T-helper 17 cell (primary cell): ENCODE results near the gene MARS1. TPM values are rescaled to one million over a fixed set of nuclear protein-coding genes. Genes with fewer than 3 reads are reported as not detected.

Experiments used
- ATAC-seq: fragments of 150-1000 bp; cut with Tn5 transposase; 2 replicates; pipeline ENCODE4 v1.10.0; 2021; ENCODE audit warnings: mild to moderate bottlenecking, moderate library complexity
- DNase-seq, 3 donors: peaks; one replicate each; pipeline versions ENCODE4 v3.0.0 to v3.0.0-alpha.2; 2020 to 2021
- H3K9me3 ChIP-seq: one replicate; pipeline ENCODE4 v1.7.0; 2013; ENCODE audit warnings: low read length, mild to moderate bottlenecking; ENCODE audit not compliant: control insufficient read depth, poor library complexity, severe bottlenecking
- H3K27ac Mint-ChIP-seq: one replicate; pipeline ENCODE4 v1.8.0; 2022; ENCODE audit warnings: mild to moderate bottlenecking, moderate library complexity, mixed read lengths
- H3K27me3 Mint-ChIP-seq: one replicate; pipeline ENCODE4 v1.8.0; 2022; ENCODE audit warnings: mixed read lengths
- H3K36me3 Mint-ChIP-seq: one replicate; pipeline ENCODE4 v1.8.0; 2022; ENCODE audit warnings: low read depth, mixed read lengths
- H3K4me1 Mint-ChIP-seq: one replicate; pipeline ENCODE4 v1.8.0; 2022; ENCODE audit warnings: mild to moderate bottlenecking, mixed read lengths
- H3K4me3 Mint-ChIP-seq: one replicate; pipeline ENCODE4 v1.8.0; 2022; ENCODE audit warnings: mild to moderate bottlenecking, moderate library complexity, mixed read lengths
- total RNA-seq, 4 donors: library from RNA in 2 of 4; stranded (reverse) in 2 of 4; gene quantifications; one replicate each; pipeline ENCODE4 v1.2.3 and lab custom pipeline; 2022 to 2026

MARS1 gene
- total RNA-seq, 2 donors from 2014 or later, result 175 to 180 TPM

DNA sequence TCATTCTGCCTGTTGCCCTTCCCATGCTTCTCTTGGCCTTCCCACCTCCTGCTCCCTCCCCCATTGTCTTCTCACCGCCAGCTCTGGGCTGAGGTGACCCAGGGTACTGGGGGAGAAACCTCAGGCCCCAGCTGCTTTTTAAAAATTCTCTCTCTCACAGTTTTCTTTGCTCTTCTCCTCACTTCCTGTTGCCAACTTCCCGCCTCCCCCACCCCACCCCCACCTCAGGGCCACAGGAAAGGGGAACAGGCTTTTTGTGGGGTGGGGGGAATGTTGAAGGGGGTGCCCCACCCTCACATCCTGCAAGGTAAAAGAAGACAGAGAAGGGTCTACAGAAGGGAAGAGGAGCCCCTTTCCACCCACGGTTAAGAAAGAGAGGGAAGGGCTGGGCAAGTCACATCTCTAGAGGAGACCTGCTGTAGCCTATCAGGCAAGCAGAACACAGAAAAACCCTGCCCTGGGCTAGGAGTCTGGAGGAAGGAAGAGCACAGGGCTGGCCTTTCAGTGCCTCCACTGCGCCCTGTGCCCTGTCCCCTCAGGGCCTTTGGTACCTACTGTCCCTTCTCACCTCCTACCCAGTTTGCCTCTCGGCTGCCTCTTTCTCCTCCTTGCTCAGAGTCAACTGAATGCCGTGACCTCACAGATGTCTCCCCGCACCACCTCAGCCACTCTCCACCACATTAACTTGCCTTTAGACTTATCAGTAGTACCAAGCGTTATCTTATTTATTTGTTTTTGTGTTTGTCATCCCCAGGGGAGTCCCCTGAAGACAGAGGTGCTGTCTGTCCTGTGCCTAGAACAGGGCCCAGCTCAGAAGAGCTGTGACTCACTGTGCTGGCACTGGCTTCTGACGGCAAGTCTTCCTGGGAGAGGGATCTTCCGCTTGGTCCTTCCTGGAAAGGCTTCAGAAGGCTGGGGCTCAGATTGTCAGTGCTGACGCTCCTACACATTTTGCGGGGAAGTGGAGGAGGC lies 9.9 kb upstream of the MARS1 start:
- H3K9me3 ChIP-seq, result no peaks in the 10 kb centered on the region
- Mint-ChIP-seq H3K27me3 (no peaks in the 10 kb centered on the region), H3K36me3 (peaks cover 16% of the 10 kb centered on the region), H3K4me1 (peaks cover 67% of the 10 kb centered on the region), H3K4me3 (peak overlapping the region; percentile 98), H3K27ac (peak overlapping the region; percentile 100)
- peak; percentile 70 for ATAC-seq
- DNase-seq, result peak in 2 of 3 donors; percentile 32 to 65

DNA sequence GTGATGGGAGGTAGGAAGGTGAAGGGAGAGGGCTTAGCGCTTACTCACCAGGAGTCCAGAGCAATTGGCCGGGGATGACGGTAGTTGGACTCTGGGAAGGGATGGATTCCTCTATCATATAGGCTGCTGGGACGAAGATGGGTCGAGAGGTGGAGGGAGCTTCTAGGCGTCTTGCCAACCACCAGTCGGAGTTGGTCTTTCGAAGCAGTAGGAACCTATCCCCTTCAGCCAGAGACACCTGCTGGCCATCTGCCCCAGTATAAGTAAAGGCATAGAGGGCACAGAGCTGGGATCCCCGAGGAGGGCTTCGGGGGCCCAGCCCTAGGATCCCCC lies 8.9 kb upstream of the MARS1 start:
- H3K4me1 Mint-ChIP-seq, result peaks cover 68% of the 10 kb centered on the region
- peaks cover 11% of the 10 kb centered on the region for H3K36me3 Mint-ChIP-seq

DNA sequence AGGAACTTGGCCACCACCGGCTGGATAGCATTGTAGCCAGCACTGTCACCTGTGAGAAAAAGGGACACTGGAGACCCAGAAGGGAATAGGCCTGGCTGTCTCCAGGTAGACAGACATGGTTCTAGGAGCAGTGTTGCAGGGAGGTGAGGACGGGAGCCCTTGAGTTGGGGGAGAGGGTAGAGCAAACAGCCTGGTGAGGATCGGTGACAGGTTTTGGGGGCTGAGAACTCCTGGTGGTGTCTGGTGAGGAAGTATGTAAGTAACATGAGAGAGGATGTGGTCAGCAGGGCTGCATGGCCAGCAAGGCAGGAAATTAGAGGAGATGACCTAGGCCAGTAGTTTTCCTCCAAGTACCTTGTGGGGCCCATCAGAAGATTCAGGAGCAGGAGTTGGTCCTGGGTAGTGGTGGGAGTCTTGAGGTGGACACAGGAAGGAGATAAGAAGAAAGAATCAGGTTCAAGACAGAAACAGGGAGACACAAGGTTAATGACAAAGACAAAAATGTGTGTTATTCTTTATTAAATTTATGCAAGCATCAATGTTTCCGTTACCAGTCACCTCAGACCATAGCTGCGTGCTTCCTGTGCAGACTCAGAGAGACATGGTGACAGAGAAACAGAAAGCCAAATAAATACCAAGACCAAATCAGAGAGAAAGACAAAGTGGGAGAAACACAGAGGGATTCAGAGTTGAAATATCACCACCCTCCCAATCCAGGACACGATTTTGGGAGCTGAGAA lies 8.3 kb upstream of the MARS1 start, which contains the start of gene ARHGAP9:
ARHGAP9 (minus strand) TSS at position 491 of the 740 bp plus-strand sequence; CDS start at position 31, 460 bp downstream.
- Mint-ChIP-seq H3K4me3 (peak within 1 kb of the TSS; percentile 98), H3K36me3 (peaks cover 5% of the 10 kb centered on the region), H3K4me1 (peaks cover 62% of the 10 kb centered on the region), H3K27ac (peak within 1 kb of the TSS; percentile 100), H3K27me3 (no peaks in the 10 kb centered on the region)
- no peaks in the 10 kb centered on the region for H3K9me3 ChIP-seq
- DNase-seq (peak in 2 of 3 donors; percentile 40 to 47), ATAC-seq (peak; percentile 69)

More for the DNA sequence above, 8.9 kb upstream of the MARS1 start:
- H3K27ac Mint-ChIP-seq, result peak overlapping the region; percentile 100
- ATAC-seq (no peak), DNase-seq (no peak)
- H3K27me3 Mint-ChIP-seq, result no peaks in the 10 kb centered on the region
- H3K9me3 ChIP-seq, result no peaks in the 10 kb centered on the region
- H3K4me3 Mint-ChIP-seq, result peak overlapping the region; percentile 98

DNA sequence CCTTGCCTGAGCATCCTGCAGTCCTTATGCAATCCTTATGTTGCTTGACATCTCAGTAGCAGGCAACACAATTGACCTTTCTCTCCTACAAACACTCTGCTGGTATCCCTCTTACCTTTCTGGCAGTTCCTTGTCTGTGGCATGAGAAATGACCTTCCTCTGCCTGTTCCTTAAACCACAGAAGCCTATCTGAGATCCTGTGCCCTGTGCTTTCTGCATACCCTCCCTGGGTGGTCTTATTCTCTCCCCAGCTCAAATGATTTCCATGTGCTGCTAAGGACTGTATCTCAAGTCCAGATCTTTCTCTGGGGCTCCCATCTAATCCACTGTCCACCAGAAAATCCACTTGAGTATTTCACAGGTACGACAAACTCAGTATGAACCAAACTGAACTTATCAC lies 6.2 kb upstream of the MARS1 start:
- DNase-seq (no peak), ATAC-seq (no peak)
- no peaks in the 10 kb centered on the region for H3K27me3 Mint-ChIP-seq
- H3K4me3 Mint-ChIP-seq, result no peak overlapping the region
- peaks cover 52% of the 10 kb centered on the region for H3K4me1 Mint-ChIP-seq
- peaks cover 3% of the 10 kb centered on the region for H3K36me3 Mint-ChIP-seq
- H3K27ac Mint-ChIP-seq, result peak overlapping the region; percentile 100
- no peaks in the 10 kb centered on the region for H3K9me3 ChIP-seq

DNA sequence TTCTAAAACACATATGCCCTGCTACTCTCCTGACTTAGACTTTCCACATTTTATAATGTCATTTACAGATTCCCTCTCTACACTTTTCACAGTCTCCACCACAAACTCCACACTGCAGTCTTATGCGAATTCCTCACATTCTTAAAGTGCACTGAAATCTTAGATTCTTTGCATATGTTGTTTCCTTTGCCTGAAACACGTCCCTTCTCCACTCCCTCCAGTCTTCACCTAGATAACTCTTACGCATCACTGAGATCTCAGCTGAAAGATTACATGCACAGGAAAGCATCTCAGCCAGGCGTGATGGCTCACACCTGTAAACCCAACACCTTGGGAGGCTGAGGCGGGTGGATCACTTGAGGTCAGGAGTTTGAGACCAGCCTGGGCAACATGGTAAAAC lies 4.4 kb upstream of the MARS1 start:
- peak overlapping the region; percentile 100 for H3K27ac Mint-ChIP-seq
- DNase-seq (no peak), ATAC-seq (no peak)
- no peaks in the 10 kb centered on the region for H3K27me3 Mint-ChIP-seq
- peaks cover 42% of the 10 kb centered on the region for H3K4me1 Mint-ChIP-seq
- H3K9me3 ChIP-seq, result no peaks in the 10 kb centered on the region
- H3K4me3 Mint-ChIP-seq, result no peak overlapping the region
- H3K36me3 Mint-ChIP-seq, result peaks cover 2% of the 10 kb centered on the region

DNA sequence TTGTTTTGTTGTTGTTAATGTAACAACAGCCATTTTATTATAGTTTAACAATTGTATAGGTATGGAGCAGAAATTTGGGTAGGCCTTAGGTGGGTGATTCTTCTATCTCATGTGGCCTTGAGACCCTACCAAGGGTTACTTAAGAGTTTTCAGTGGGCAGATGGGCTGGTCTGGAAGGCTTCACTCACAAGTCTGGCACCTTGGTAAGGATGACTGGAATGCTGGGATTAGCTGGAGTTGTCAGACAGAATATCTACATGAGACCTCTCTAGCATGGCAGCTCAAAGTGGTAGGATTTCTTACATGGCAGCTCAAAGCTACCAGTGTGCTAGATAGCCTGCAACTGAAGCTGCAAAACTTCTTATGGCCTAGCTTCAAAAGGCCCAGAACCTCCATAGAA lies 2.2 kb upstream of the MARS1 start:
- ATAC-seq (no peak), DNase-seq (no peak)
- H3K9me3 ChIP-seq, result no peaks in the 10 kb centered on the region
- Mint-ChIP-seq H3K4me1 (peaks cover 32% of the 10 kb centered on the region), H3K27me3 (no peaks in the 10 kb centered on the region), H3K4me3 (no peak overlapping the region), H3K36me3 (peaks cover 2% of the 10 kb centered on the region), H3K27ac (no peak overlapping the region)

DNA sequence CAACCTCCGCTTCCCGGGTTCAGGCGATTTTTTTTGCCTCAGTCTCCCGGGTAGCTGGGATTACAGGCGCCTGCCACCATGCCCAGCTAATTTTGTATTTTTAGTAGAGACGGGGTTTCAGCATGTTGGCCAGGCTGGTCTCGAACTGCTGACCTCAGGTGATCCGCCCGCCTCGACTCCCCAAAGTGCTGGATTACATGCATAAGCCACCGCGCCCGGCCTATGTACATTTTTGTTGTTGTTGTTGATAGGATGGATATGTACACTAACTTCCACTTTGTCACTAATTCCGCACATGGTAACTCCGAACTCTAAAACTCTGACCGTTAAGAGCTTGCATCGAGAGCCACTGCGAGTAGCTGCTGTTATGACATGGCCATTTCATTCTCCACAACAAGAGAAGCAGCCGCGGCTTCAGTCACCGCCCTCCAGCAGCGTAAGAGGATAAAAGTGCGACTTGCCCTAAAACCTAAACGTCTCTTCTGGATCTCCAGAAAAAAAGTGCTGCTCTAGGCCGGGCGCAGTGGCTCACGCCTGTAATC lies 742 bp upstream of the MARS1 start:
- no peak for DNase-seq
- H3K9me3 ChIP-seq, result no peaks in the 10 kb centered on the region
- Mint-ChIP-seq H3K27ac (peak overlapping the region; percentile 97), H3K36me3 (peaks cover 8% of the 10 kb centered on the region), H3K4me3 (no peak overlapping the region), H3K27me3 (no peaks in the 10 kb centered on the region), H3K4me1 (peaks cover 28% of the 10 kb centered on the region)
- no peak for ATAC-seq

DNA sequence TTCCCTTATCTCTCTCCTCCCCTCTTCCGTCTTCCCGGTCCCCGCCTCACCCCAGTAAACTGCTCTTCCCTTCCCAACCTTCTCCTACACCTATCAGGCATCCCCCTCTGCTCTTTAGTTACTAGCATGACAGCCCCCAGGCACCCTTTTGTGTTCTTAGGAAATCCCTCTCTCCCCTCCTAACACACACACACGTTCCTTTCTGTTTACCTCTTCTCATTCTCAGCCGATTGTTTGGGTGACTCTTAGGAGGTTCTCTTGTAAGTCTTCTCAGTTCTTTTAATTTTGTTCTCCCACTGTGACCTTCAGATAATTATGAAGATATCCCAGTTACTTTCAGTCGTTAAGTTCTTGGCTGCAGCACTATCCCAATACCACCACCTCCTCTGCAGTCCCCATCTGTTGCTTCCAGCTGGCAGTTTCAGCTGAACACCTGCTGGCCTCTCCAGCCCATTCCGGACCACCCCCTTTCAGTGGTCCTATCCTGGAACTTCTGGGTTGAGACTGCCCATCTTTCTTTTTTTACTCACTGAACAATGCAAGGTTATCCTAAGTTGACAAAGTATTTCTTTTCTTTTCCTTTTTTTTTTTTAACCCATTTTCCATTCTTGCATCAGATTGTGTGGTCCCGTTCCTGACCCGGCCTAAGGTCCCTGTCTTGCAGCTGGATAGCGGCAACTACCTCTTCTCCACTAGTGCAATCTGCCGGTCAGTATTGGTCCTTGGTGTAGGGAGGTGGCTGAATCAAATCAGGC lies 711 bp downstream of the MARS1 start:
- H3K9me3 ChIP-seq, result no peaks in the 10 kb centered on the region
- H3K27ac Mint-ChIP-seq, result peak overlapping the region; percentile 97
- H3K4me1 Mint-ChIP-seq, result peaks cover 27% of the 10 kb centered on the region
- H3K4me3 Mint-ChIP-seq, result peak overlapping the region; percentile 98
- no peak for ATAC-seq
- H3K27me3 Mint-ChIP-seq, result no peaks in the 10 kb centered on the region
- H3K36me3 Mint-ChIP-seq, result peaks cover 8% of the 10 kb centered on the region
- no peak for DNase-seq

DNA sequence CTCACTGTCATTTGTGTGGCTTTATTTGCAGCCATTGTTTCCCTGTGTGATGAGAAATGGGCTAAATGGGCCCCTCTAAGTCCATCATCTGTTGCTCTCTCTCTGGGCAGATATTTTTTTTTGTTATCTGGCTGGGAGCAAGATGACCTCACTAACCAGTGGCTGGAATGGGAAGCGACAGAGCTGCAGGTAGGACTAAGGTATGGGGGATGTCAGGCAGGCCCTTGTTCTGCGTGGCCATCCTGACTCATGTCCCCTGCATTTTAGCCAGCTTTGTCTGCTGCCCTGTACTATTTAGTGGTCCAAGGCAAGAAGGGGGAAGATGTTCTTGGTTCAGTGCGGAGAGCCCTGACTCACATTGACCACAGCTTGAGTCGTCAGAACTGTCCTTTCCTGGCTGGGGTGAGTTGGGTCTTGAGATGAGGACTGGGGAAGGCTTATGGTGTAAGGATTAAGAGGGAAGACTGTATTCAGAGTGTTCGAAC lies 1.3 kb downstream of the MARS1 start:
- peaks cover 8% of the 10 kb centered on the region for H3K36me3 Mint-ChIP-seq
- peak overlapping the region; percentile 97 for H3K27ac Mint-ChIP-seq
- no peaks in the 10 kb centered on the region for H3K9me3 ChIP-seq
- peak overlapping the region; percentile 98 for H3K4me3 Mint-ChIP-seq
- no peaks in the 10 kb centered on the region for H3K27me3 Mint-ChIP-seq
- no peak for DNase-seq
- H3K4me1 Mint-ChIP-seq, result peaks cover 26% of the 10 kb centered on the region
- no peak for ATAC-seq

DNA sequence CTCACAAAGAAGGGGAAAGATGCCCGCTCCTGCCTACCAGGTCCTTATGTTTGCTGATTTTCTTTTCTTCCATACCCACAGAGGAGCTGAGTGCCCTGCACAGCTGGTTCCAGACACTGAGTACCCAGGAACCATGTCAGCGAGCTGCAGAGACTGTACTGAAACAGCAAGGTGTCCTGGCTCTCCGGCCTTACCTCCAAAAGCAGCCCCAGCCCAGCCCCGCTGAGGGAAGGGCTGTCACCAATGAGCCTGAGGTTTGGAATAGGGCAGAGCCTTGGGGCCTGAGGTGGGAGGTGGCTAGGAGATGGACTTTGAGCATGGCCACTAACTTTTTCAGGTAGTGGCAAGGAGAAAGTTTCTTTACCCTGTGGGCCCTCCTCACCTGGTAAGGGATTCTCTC lies 2.3 kb downstream of the MARS1 start:
- no peaks in the 10 kb centered on the region for H3K9me3 ChIP-seq
- H3K4me3 Mint-ChIP-seq, result no peak overlapping the region
- H3K4me1 Mint-ChIP-seq, result peaks cover 26% of the 10 kb centered on the region
- H3K27ac Mint-ChIP-seq, result no peak overlapping the region
- DNase-seq, result no peak
- ATAC-seq, result no peak
- peaks cover 8% of the 10 kb centered on the region for H3K36me3 Mint-ChIP-seq
- H3K27me3 Mint-ChIP-seq, result no peaks in the 10 kb centered on the region

DNA sequence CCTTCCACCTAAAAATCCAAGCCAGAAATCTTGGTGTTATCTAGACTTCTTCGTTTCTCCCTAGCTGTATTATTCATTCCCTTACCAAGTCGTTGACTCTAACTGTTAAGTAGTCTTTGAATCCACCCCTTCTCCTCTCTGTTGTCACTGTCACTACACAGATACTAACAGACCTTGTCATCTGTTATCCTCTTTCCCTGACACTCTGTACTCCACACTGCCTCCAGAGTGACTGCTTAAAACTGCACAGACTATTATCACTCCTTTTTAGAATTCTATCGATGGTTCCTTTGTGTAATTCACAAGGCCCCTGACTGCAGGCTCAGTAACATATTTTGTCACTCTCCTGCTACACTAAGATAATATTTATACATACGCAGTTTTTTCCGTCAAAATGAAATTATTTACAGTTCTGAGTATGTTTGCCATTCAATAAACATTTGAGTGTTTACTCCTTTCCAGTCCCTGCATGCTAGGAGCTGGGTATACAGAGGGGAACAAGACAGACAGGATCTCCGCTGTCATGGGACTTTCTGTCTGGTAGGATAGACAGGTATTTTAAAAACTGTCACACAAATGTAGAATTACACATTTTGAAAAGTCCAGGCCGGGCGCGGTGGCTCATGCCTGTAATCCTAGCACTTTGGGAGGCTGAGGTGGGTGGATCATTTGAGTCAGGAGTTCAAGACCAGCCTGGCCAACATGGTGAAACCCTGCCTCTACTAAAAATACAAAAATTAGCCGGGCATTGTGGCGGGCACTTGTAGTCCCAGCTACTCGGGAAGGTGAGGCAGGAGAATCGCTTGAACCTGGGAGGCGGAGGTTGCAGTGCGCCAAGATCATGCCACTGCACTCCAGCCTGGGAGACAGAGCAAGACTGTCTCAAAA lies 3.8 kb downstream of the MARS1 start:
- no peaks in the 10 kb centered on the region for H3K9me3 ChIP-seq
- no peak for ATAC-seq
- Mint-ChIP-seq H3K4me3 (peak overlapping the region; percentile 15), H3K27ac (peak overlapping the region; percentile 71), H3K27me3 (no peaks in the 10 kb centered on the region), H3K4me1 (peaks cover 26% of the 10 kb centered on the region), H3K36me3 (peaks cover 8% of the 10 kb centered on the region)
- DNase-seq, result no peak
